Trophoblast cell (in vitro differentiated cells and primary cell): Measurements from ENCODE around the gene BORA.
"Not testable (repeated sequence)": the region's sequence is repeated elsewhere in the genome, so short reads cannot be mapped to it uniquely, and the experiment has no call there.

Source experiments
- DNase-seq, 2 donors: peaks; one replicate each; pipeline ENCODE4 v3.0.0-alpha.2; 2016
- H2AFZ ChIP-seq: 2 replicates; pipeline ENCODE4 v1.6.1; 2013; ENCODE audit warnings: low read length, moderate library complexity, mild to moderate bottlenecking; ENCODE audit not compliant: insufficient read depth, poor library complexity
- H2AK5ac ChIP-seq: 2 replicates; pipeline ENCODE4 v1.6.1; 2013; ENCODE audit warnings: mild to moderate bottlenecking, low read length
- H2BK120ac ChIP-seq: 2 replicates; pipeline ENCODE4 v1.6.1; 2013; ENCODE audit warnings: low read length, mild to moderate bottlenecking, moderate library complexity; ENCODE audit not compliant: insufficient read depth, poor library complexity
- H2BK12ac ChIP-seq: 2 replicates; pipeline ENCODE4 v1.6.1; 2013; ENCODE audit warnings: mild to moderate bottlenecking, low read length, moderate library complexity
- H2BK5ac ChIP-seq: 2 replicates; pipeline ENCODE4 v1.6.1; 2013; ENCODE audit warnings: low read length, low read depth, moderate library complexity, mild to moderate bottlenecking; ENCODE audit not compliant: poor library complexity
- H3K14ac ChIP-seq: 2 replicates; pipeline ENCODE4 v1.6.1; 2013; ENCODE audit warnings: mild to moderate bottlenecking, low read length
- H3K18ac ChIP-seq: 2 replicates; pipeline ENCODE4 v1.6.1; 2013; ENCODE audit warnings: mild to moderate bottlenecking, low read length
- H3K23ac ChIP-seq: 2 replicates; pipeline ENCODE4 v1.6.1; 2013; ENCODE audit warnings: low read length
- H3K27ac ChIP-seq: 2 replicates; pipeline ENCODE4 v1.5.1; 2013; ENCODE audit warnings: low read depth, mild to moderate bottlenecking, inconsistent platforms, low read length, moderate library complexity
- H3K27me3 ChIP-seq: 2 replicates; pipeline ENCODE4 v1.6.1; 2013; ENCODE audit warnings: inconsistent platforms, mild to moderate bottlenecking, low read length, moderate library complexity; ENCODE audit not compliant: insufficient read depth
- H3K36me3 ChIP-seq, 2 experiments: 1 replicate in 1 of 2; 2 replicates in 1 of 2; pipeline ENCODE4 v1.6.1; 2013; ENCODE audit warnings: low read length in 2 of 2, mild to moderate bottlenecking in 2 of 2, moderate library complexity in 1 of 2; ENCODE audit not compliant: insufficient read depth in 2 of 2, control insufficient read depth in 1 of 2
- H3K4ac ChIP-seq: 2 replicates; pipeline ENCODE4 v1.6.1; 2013; ENCODE audit warnings: low read depth, mild to moderate bottlenecking, low read length, moderate library complexity
- H3K4me1 ChIP-seq, 2 experiments: 1 replicate in 1 of 2; 2 replicates in 1 of 2; pipeline ENCODE4 v1.6.1; 2013; ENCODE audit warnings: low read length in 2 of 2, mild to moderate bottlenecking in 2 of 2, moderate library complexity in 1 of 2; ENCODE audit not compliant: insufficient read depth in 2 of 2, control insufficient read depth in 1 of 2
- H3K4me2 ChIP-seq: 2 replicates; pipeline ENCODE4 v1.6.1; 2013; ENCODE audit warnings: inconsistent platforms, mild to moderate bottlenecking, low read length, moderate library complexity
- H3K4me3 ChIP-seq: 2 replicates; pipeline ENCODE4 v1.5.1; 2013; ENCODE audit warnings: mild to moderate bottlenecking, low read depth, low read length, inconsistent platforms
- H3K79me1 ChIP-seq: one replicate; pipeline ENCODE4 v1.6.1; 2013; ENCODE audit warnings: low read length
- H3K79me2 ChIP-seq: 2 replicates; pipeline ENCODE4 v1.6.1; 2013; ENCODE audit warnings: low read length, mild to moderate bottlenecking; ENCODE audit not compliant: control insufficient read depth, insufficient read depth, poor library complexity
- H3K9ac ChIP-seq: 2 replicates; pipeline ENCODE4 v1.6.1; 2013; ENCODE audit warnings: mild to moderate bottlenecking, low read length
- H3K9me3 ChIP-seq: 2 replicates; pipeline ENCODE4 v1.6.1; 2013; ENCODE audit warnings: low read depth, mild to moderate bottlenecking, control low read depth, inconsistent platforms, low read length; ENCODE audit not compliant: insufficient read depth
- H4K12ac ChIP-seq: 2 replicates; pipeline ENCODE4 v1.6.1; 2013; ENCODE audit warnings: low read depth, mild to moderate bottlenecking, low read length, moderate library complexity
- H4K8ac ChIP-seq: 2 replicates; pipeline ENCODE4 v1.6.1; 2013; ENCODE audit warnings: low read depth, mild to moderate bottlenecking, low read length, moderate library complexity
- H4K91ac ChIP-seq: one replicate; pipeline ENCODE4 v1.6.1; 2013; ENCODE audit warnings: low read depth, mild to moderate bottlenecking, low read length, moderate library complexity
- WGBS: extraction: QIAGEN DNeasy Blood & Tissue Kit; methylation state at CpG from one replicate; pipeline ENCODE4 v1.1.7; 2013; ENCODE audit warnings: missing lambda C conversion rate; ENCODE audit not compliant: insufficient read length, insufficient coverage; ENCODE audit errors: extremely low coverage; 5-methylcytosine and 5-hydroxymethylcytosine counted together

Gene BORA

DNA sequence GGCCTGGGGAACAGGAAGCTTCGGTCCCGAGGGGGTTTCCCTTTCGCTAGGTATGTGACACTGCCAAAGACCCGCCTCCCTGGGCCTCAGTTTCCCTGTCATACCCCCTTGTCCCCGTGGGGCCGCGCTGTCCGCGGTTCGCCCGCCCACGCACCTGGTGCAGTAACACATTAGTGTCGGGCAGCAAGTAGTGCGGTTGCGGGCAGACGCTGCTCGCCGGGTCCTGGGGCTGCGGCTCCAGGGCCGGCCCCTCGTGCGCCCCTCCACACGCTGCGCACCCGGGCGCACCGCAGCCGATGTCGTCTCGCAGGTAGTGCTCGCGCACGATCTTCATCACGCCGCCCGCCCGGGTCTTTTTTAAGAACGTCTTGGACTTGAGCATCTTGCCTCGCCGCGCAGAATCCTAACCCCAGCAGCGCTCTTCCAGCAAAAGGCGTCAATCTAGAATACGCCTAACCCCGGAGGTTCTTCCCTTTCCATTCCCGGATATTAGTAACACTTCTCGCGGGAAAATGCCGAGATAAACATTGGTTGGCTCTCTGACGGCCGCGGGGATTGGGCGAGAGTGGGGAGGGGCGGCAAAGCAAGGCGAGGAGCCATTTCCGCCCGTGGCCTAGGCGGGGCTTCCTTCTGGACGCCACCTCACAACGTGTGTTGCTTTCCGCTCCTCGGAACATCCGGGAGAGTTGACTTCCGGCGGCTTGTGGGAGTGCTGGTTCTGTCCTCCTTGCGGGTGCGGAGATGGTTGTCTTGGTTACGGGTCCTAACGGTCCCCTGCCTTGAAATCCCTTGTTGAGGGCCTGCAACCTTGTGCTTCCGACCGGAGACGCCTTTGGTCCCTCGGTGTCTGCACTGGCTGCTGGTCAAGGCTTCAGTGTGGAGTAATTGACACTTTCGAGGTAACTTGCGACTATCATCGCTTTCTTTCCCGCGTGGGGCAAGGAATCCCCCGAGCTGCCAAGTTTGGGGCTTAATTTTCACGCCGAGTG lies 54.0 kb downstream of the BORA start, which contains the start of the genes DIS3 and PIBF1:
DIS3 (minus strand) TSS at position 450 of the 989 bp plus-strand sequence; CDS start at position 382, 68 bp downstream.
PIBF1 (plus strand) TSS at position 683 of the 989 bp plus-strand sequence. CDS start 1,337 bp downstream, outside the sequence.
- peak within 1 kb of the TSS; percentile 100 for H3K4ac ChIP-seq
- peak within 1 kb of the TSS; percentile 88 for H3K4me2 ChIP-seq
- peaks cover 0 to 1% of the 10 kb centered on the region in 2 experiments for H3K4me1 ChIP-seq
- H4K91ac ChIP-seq, result peak within 1 kb of the TSS; percentile 95
- H3K27me3 ChIP-seq, result no peaks in the 10 kb centered on the region
- H4K8ac ChIP-seq, result peak within 1 kb of the TSS; percentile 99
- H3K18ac ChIP-seq, result peak within 1 kb of the TSS; percentile 100
- peak within 1 kb of the TSS; percentile 100 for H3K4me3 ChIP-seq
- H2BK12ac ChIP-seq, result peak within 1 kb of the TSS; percentile 87
- peak; percentile 99 for DNase-seq
- peak within 1 kb of the TSS; percentile 86 for H3K27ac ChIP-seq
- H2BK120ac ChIP-seq, result peak within 1 kb of the TSS; percentile 98
- H4K12ac ChIP-seq, result peak within 1 kb of the TSS; percentile 99
- H3K79me2 ChIP-seq, result peaks cover 9% of the 10 kb centered on the region
- WGBS, result no CpG with 5 or more reads among the region's 81 CpGs
- H3K9me3 ChIP-seq, result no peaks in the 10 kb centered on the region
- peaks cover 10 to 11% of the 10 kb centered on the region in 2 experiments for H3K36me3 ChIP-seq
- H2AK5ac ChIP-seq, result peak within 1 kb of the TSS; percentile 99
- peak within 1 kb of the TSS; percentile 100 for H2AFZ ChIP-seq
- peak within 1 kb of the TSS; percentile 94 for H2BK5ac ChIP-seq
- H3K9ac ChIP-seq, result peak within 1 kb of the TSS; percentile 98
- peaks cover 7% of the 10 kb centered on the region for H3K79me1 ChIP-seq
- peak within 1 kb of the TSS; percentile 100 for H3K14ac ChIP-seq
- peak within 1 kb of the TSS; percentile 63 for H3K23ac ChIP-seq

DNA sequence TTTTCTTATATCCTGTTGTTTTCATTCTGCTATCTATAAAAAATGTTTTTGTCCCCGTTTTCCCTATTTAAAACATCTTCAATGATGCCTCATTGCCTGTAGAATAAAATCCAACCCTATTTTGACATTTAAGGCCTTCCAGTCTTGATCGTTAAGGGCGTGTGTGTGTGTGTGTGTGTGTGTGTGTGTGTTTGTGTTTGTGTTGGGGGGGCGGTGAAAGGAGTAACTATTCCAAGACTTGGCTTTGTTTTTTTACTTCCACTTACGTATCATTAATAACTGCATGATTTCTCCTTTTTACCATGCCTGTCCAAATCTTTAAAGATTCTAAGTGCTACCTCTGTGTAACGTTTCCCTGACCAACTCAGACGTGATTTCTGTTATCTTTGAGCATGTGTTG lies 55.0 kb downstream of the BORA start:
- Histone ChIP-seq H2AK5ac (no peak overlapping the region), H3K79me1 (peaks cover 7% of the 10 kb centered on the region), H3K27me3 (no peaks in the 10 kb centered on the region), H4K8ac (no peak overlapping the region), H3K18ac (no peak overlapping the region), H3K79me2 (peaks cover 9% of the 10 kb centered on the region), H3K27ac (no peak overlapping the region), H3K9me3 (no peaks in the 10 kb centered on the region), H4K12ac (no peak overlapping the region), H3K4me3 (no peak overlapping the region), H3K4me1 (peaks cover 0 to 1% of the 10 kb centered on the region in 2 experiments), H3K14ac (no peak overlapping the region), H3K36me3 (peaks cover 6 to 7% of the 10 kb centered on the region in 2 experiments), H2AFZ (no peak overlapping the region), H3K4me2 (peak overlapping the region; percentile 82), H2BK12ac (no peak overlapping the region), H2BK120ac (no peak overlapping the region), H2BK5ac (no peak overlapping the region), H4K91ac (no peak overlapping the region), H3K23ac (no peak overlapping the region), H3K4ac (peak overlapping the region; percentile 86), H3K9ac (no peak overlapping the region)
- WGBS, result no CpG with 5 or more reads among the region's 7 CpGs
- no peak for DNase-seq

- not testable (repeated sequence) for H2AK5ac ChIP-seq, H4K91ac ChIP-seq, H3K4me1 ChIP-seq, H3K9ac ChIP-seq, H3K79me1 ChIP-seq, H3K27ac ChIP-seq, H3K4me3 ChIP-seq, H3K4ac ChIP-seq, H3K18ac ChIP-seq, H2BK120ac ChIP-seq, H3K9me3 ChIP-seq, H3K23ac ChIP-seq, H3K79me2 ChIP-seq, H4K12ac ChIP-seq, H3K27me3 ChIP-seq, H3K4me2 ChIP-seq, H4K8ac ChIP-seq, H3K36me3 ChIP-seq, H2BK5ac ChIP-seq, H2BK12ac ChIP-seq, H2AFZ ChIP-seq, H3K14ac ChIP-seq, DNase-seq
- WGBS, result 100% methylated on average over 1 of the region's 4 CpGs
Observed at GRCh38 chr13:72784679-72785078, 57.0 kb downstream of the BORA start.

DNA sequence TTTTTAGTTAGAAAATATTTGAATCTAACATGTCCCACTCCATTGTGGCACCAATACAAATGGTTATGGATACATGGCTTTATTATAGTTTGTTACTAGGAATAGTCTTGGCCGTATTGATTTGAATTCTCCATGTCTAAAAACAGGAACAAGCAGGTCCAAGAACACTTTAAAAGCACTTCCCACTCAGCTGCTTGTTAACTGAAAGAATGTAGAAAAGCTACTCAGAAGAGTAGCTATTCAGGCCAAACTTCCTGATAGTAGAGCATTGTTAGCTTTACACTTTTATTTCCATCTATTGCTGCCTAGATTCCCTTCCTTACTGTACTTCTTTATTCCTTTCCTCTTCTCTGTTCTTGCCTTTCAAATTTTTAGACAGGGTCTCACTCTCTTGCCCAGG lies 61.1 kb downstream of the BORA start:
- DNase-seq, result no peak

More for the DNA sequence above, 61.1 kb downstream of the BORA start:
- Histone ChIP-seq H3K23ac (no peak overlapping the region), H3K9me3 (no peaks in the 10 kb centered on the region), H2BK12ac (no peak overlapping the region), H2AK5ac (no peak overlapping the region), H4K12ac (no peak overlapping the region), H3K4me3 (no peak overlapping the region), H3K27ac (no peak overlapping the region), H3K79me1 (no peaks in the 10 kb centered on the region), H3K4ac (no peak overlapping the region), H4K91ac (no peak overlapping the region), H2BK5ac (no peak overlapping the region), H3K36me3 (peaks cover 8 to 9% of the 10 kb centered on the region in 2 experiments), H2BK120ac (no peak overlapping the region), H3K14ac (no peak overlapping the region), H3K4me2 (no peak overlapping the region), H2AFZ (no peak overlapping the region), H3K18ac (no peak overlapping the region), H3K27me3 (no peaks in the 10 kb centered on the region), H4K8ac (no peak overlapping the region), H3K4me1 (no peaks in the 10 kb centered on the region), H3K79me2 (no peaks in the 10 kb centered on the region), H3K9ac (no peak overlapping the region)
- no CpG with 5 or more reads among the region's 1 CpG for WGBS
